ENCODE results near the gene AGBL3.

DNA sequence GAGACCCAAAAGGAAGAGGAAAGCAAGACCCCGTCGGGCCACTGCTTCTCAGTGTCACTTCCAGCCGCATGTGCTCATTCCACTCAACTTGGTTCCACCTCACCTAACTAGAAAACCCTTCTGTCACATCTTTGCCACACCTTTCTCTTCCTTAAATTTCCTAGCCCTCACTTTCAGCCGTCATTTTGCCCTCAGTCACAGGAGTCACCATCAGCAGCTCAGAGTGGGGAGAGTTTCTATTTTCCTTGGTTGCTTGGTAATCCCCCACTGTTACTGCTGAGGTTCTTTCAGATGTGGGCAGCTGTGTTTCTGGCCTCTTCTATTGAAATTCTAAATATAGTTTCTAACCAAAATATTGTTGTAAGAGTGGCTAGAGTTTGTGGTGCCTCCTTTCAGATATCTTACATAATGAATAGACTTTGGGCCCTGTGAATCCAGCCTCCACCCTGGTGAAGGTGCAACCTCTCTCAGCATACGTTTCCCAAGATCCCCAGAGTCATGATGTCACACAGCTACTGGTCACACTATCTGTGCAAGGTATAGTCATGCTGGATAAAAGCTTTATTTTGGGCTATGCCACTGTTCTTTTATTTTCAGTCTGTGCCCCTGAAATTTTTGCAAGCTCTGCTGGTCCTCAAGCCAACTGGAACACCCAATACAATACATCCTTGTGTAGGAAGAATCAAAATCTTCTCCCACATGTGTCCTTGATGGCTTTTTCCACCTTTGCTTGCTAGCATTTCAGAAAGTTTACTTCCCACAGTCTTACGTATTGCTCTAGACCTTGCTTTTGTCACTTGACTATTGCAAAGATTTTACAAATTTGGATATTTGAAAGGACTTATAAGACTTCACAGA, 9.2 kb downstream of the AGBL3 start:
- TF ChIP-seq, protein P1, sequence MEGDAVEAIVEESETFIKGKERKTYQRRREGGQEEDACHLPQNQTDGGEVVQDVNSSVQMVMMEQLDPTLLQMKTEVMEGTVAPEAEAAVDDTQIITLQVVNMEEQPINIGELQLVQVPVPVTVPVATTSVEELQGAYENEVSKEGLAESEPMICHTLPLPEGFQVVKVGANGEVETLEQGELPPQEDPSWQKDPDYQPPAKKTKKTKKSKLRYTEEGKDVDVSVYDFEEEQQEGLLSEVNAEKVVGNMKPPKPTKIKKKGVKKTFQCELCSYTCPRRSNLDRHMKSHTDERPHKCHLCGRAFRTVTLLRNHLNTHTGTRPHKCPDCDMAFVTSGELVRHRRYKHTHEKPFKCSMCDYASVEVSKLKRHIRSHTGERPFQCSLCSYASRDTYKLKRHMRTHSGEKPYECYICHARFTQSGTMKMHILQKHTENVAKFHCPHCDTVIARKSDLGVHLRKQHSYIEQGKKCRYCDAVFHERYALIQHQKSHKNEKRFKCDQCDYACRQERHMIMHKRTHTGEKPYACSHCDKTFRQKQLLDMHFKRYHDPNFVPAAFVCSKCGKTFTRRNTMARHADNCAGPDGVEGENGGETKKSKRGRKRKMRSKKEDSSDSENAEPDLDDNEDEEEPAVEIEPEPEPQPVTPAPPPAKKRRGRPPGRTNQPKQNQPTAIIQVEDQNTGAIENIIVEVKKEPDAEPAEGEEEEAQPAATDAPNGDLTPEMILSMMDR (IDR thresholded peaks at IDR 0.05), result no peak
- TF ChIP-seq POLR2A (IDR thresholded peaks at IDR 0.05), result no peak
